GM18909 (cell line): ENCODE data around the gene DTD1.

Experiments
- ATAC-seq: cut with Tn5 transposase; IDR thresholded peaks from one replicate; pipeline ENCODE4 v1.9.1; 2021; ENCODE audit warnings: mild to moderate bottlenecking; ENCODE audit not compliant: unreplicated experiment, poor library complexity

DTD1 gene

GRCh38 chr20:18657575-18657974 is 69.7 kb downstream of the DTD1 start:
- ATAC-seq, result no peak

DNA sequence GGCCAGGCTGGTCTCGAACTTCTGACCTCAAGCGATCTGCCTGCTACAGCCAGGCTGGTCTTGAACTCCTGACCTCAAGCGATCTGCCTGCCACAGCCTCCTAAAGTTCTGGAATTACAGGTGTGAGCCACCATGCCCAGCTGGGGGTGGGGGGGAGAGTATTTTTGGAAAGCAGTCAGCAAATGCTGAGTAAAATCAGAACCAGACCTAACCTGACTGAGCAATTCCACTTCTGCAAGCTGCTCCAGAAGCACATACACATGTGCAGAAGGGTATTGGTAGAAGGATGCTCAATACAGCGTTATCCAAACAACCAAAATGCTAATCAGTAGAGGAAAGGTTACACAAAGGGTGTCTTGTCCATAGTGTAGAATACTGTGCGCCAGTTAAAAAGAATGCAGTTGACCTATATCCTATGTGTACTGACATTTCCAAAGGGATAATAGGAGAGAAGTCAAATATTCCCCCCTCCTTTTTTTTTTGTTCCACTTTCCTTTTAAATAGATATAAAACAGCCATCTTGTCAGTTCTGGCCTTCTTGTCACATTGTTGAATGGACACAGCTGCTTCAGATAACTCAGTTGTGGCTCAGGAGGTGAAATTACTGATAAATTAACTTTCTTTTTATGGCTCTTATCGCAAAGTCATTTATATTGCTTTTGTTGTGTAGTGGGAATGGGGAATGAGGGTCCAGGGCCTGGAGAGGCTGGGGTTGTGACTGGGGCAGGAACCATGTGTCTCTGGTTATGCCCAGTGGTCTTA is 74.6 kb downstream of the DTD1 start:
- peak; percentile 46 for ATAC-seq

- no peak for ATAC-seq
Measured at GRCh38 chr20:18663932-18664331, 76.1 kb downstream of the DTD1 start.

DNA sequence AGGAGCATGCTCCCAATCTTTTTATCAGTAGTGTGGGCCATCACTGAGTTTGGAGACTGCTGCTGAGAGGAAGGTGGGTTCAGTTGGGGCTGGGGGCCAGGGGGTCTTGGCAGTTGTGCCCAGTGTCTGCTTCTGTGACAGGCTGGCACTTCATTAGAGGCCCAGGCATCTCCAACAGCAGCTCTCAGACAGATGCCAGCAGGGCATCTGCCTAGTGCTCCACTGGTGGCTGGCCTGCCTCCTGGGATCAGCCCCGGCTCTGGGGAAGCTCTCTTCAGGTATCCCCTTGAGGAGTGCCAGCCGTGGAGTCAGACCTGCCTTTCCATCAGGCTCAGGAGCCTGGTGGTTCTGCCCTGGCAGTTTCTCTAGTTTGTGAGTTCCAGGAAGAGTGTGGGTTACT is 77.3 kb downstream of the DTD1 start:
- ATAC-seq, result no peak

DNA sequence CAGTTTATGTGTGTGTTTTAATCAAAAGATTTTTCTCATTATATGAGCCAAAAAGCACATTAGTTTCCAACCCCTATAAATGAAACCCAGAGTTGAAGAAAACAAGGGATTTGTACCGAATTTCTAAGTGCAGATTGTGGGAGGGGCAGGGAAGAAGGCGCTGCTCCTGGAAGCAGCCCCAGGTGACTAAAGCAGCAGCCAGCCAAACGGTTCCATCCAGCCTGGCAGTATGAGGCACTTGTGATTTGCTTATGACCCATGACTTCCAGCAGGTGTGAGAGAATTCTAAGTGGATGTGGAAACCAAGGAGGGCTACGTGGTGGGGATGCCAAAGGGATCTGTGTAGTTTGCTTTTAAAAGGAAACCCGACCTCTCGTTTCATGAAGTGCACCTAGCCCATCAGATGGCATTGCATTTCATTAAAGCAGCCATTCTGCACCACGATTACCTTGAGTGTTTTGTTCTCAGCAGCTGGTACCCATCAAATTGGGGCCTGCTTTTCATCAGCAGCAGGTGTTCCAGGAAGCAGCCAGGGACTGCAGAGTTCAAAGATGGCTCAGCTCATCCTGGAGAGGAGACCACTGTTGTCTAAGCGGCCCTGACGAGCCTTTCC is 79.1 kb downstream of the DTD1 start:
- no peak for ATAC-seq

DNA sequence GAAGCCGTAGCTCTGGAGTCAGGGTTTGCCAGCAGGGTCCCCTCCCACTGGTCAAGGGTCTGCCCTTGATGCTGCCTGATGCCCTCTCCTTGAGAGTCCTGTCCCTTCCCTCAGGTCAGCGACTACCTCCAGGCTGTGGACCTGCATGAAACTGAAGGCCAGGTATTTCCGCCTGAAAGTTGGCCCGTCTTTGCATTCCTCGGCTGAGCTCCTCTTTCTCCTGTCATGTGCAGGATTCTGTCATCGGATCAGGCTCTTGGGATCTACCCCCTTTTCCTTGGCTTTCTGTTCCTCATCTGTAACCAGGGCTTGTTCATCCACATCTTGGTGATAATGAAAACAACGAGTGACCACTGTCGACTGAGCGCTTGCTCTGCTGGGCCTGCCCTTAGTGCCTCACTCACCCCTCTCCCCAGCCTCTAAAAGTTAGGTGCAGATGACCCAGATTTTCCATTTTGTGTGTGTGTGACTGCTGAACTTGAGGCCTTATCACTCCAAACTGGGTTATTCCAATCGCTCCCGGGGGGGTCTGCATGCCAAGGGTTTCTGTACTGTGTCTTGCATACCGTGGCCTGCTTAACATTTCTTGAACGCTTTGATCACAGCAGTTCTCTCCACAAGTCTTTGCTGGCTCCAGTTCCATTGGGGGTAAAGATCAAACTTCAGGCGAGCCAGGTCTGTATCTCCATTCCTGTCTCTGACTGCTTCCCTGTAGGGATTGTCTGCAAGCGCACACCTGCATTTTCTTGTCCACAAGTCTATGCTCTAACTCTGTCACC is 81.6 kb downstream of the DTD1 start:
- no peak for ATAC-seq

- ATAC-seq, result no peak
Measured at GRCh38 chr20:18671203-18671710, 83.4 kb downstream of the DTD1 start.

DNA sequence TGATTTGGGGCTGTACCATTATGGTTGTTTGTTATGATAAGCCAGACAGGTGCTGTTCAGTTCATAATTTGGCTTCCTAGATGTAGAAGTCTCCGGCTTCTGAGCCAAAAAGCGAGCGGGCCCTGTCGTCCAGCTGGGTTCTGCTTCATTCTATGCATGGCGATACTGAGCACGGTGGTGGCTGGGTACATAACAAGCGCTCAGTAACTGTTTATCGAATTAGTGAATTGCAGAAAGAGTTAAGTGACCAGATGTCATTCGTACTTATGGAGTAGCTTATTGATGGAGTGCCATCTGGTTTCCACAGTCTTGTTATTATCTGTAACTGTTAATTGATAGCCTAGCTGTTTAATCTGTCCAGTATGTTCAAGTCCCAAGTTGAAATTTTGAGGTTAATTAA is 85.0 kb downstream of the DTD1 start:
- no peak for ATAC-seq

GRCh38 chr20:18676396-18676795 is 88.5 kb downstream of the DTD1 start:
- ATAC-seq, result no peak

DNA sequence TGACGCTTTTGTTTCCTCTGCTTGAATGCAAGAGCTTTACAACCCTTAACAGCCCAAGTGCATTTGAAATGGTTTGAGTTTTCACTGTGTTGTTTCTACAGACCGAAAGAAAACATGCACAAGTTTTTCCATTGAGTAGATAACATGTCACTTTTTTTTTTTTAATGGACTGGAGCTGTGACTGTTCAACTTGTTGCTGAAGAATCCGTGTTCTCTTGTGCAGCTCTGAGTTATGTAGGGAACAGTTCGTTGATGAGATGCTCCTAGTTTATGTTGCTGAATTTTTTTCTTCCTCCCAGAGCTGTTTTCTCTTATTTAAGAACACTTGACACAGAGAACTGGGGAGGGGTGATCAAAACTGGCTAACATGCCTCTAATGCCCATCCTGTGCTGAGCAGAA is 89.3 kb downstream of the DTD1 start:
- no peak for ATAC-seq

- no peak for ATAC-seq
Measured at GRCh38 chr20:18678549-18679419, 90.9 kb downstream of the DTD1 start.

DNA sequence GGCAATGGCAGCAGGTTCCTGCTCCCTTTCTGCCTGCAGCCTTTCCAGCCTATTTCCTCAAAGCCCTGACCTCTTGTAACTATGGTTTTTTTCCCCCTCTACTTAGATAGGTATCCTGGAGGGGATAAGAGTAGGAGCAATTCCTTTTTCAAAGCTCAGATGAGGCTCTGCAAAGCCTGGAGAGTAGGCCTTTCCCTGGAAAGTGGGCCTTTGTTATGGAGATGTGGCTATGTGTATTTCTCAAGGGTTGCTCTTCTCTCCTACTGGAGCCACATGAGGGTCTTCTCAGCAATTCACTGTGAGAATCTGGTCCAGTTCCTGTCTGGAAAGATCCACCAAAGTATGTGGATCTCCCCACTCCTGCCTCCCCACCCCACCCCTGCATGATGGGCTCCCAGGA is 96.0 kb downstream of the DTD1 start:
- ATAC-seq, result no peak

GRCh38 chr20:18684775-18685174 is 96.9 kb downstream of the DTD1 start:
- ATAC-seq, result no peak

DNA sequence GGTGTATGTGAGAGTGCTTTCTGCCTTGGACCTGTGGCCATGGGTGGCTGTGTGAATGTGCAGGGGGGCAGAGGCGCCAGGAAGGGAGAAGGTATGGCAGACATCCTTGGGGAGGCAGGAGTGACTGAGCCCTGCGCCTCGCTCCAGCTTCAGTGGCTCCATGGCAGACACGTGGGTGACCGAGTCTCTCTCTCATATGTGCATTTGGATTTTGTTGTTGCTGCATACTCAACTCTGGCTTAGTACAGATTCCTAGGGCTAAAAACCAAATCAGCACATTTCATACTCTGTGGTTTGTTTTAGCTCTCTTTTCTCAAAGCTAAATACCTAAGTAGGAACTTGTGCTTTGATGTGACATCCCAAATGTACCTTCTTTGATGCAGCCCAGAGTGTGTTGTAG is 97.6 kb downstream of the DTD1 start:
- ATAC-seq, result no peak

DNA sequence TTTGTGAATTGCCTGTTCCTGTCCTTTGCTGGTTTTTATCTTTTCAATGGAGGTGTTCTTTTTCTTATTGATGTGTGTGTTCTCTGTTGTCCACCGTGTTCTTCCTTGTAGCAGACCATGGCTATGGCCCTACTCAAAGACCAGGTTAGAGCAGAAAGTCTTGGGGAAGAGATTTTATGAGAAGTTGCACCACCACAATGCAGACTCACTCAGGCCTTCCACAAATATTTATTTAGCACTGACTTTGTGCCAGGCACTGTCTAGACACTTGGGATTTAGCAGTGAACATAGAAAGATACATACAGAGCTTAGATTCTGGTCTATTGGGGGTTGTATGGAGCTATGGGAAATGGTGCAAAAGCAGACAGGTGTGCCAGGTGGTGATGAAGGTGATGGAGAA is 98.8 kb downstream of the DTD1 start:
- no peak for ATAC-seq

DNA sequence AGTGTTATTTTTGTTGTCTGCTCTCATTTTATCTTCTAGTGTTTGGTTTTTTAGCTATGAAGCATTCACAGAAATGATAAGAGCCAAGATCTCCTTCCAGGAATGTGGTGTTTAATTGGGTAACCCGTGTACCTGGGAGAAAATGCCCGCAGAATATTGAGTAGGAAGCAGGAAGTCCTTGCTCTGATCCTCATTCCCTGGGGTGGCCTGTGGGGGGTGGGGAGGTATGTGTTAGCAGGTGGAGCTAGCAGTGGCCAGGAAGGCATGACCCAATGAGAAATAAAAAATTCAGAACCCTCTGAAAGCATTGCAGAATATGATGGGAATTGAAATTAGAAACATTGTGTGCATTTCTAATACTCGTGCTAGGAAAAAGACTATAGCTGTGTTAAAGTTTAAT is 100.8 kb downstream of the DTD1 start:
- ATAC-seq, result no peak

DNA sequence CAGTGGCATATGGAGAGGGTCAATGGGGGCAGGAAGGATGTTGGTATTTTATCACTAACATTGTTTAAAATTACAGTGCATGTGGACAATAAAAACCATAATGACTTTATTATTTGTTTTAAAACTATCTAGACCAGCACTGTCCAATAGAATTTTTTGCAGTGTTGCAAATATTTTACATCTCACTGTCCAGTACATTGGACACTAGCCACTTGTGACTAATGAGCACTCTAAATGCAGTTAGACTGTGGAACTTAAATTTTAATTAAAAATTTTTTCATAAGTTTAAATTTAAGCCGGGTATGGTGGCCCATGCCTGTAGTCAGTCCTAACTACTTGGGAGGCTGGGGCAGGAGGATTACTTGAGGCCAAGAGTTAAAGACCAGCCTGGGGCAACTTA is 101.7 kb downstream of the DTD1 start:
- no peak for ATAC-seq

DNA sequence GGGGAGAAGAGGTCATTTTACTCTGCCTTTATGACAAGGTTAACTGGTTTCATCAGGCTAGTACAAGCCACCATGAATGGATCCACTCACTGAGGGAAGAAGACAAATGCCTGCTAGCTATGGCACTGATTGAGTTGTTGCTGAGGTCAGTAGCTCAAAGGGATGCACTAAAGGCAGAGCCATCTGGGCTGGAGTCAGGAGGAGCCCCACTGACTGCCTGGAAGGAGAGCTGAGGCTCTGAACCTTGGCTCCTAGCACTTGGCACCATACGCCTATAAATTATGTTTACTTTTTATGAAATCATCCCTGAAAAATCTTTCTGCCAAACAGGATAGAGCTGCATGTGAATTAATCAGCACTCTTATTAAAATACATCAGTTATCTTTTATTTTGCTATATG is 104.6 kb downstream of the DTD1 start:
- ATAC-seq, result no peak

- ATAC-seq, result no peak
Measured at GRCh38 chr20:18694071-18694470, 106.2 kb downstream of the DTD1 start.

DNA sequence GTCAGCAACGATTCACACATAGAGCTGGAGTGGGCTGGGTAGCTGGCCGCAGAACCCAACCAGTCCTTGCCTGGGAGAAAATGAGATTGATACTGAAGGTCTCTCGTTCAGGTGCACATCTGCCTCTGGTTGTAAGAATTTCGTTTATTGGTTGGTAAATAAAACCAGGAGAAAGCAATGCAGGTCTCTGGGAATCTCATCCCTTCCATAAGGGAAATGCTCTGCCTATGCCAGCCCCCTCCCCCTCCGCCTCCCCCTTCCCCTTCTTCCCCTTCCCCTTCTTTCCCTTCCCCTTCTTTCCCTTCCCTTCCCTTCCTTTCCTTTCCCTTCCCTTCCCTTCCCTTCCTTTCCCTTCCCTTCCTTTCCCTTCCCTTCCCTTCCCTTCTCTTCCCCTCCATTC is 107.3 kb downstream of the DTD1 start:
- no peak for ATAC-seq
